GM21423 (cell line): ENCODE measurements around the gene C9orf50.
"Not testable (repeated sequence)": the region's sequence is repeated elsewhere in the genome, so short reads cannot be mapped to it uniquely, and the experiment has no call there.

Experiments used
- ATAC-seq: cut with Tn5 transposase; IDR thresholded peaks from one replicate; pipeline ENCODE4 v1.9.1; 2021; ENCODE audit warnings: mild to moderate bottlenecking, moderate library complexity; ENCODE audit not compliant: unreplicated experiment

Gene C9orf50

GRCh38 chr9:129620669-129621295 lies at the start of gene C9orf50:
TSS of gene C9orf50 (minus strand) at chr9:129621101. CDS start at chr9:129620574, 527 bp downstream.
- no peak for ATAC-seq

GRCh38 chr9:129669946-129670345 lies 49.0 kb upstream of the C9orf50 start:
- no peak for ATAC-seq

- ATAC-seq: no peak
Measured at GRCh38 chr9:129669141-129669718, 48.3 kb upstream of the C9orf50 start.

GRCh38 chr9:129667850-129668249 lies 46.9 kb upstream of the C9orf50 start:
- ATAC-seq: no peak

GRCh38 chr9:129667378-129667777 lies 46.5 kb upstream of the C9orf50 start:
- no peak for ATAC-seq

GRCh38 chr9:129666575-129666974 lies 45.7 kb upstream of the C9orf50 start:
- no peak for ATAC-seq

- ATAC-seq: no peak
Measured at GRCh38 chr9:129665814-129666520, 45.1 kb upstream of the C9orf50 start.

GRCh38 chr9:129665389-129665775 lies 44.5 kb upstream of the C9orf50 start, which contains the start of gene PRRX2:
TSS of gene PRRX2 (plus strand) at chr9:129665647. CDS start at chr9:129665868, 221 bp downstream.
- no peak for ATAC-seq

GRCh38 chr9:129664746-129665388 lies 44.0 kb upstream of the C9orf50 start:
- ATAC-seq: no peak

- not testable (repeated sequence) for ATAC-seq
Measured at GRCh38 chr9:129662239-129662638, 41.3 kb upstream of the C9orf50 start.

GRCh38 chr9:129661029-129661428 lies 40.1 kb upstream of the C9orf50 start:
- ATAC-seq: no peak

- ATAC-seq: no peak
Measured at GRCh38 chr9:129656795-129657390, 36.0 kb upstream of the C9orf50 start.

- ATAC-seq: no peak
Measured at GRCh38 chr9:129655696-129656095, 34.8 kb upstream of the C9orf50 start.

- no peak for ATAC-seq
Measured at GRCh38 chr9:129655154-129655553, 34.3 kb upstream of the C9orf50 start.

GRCh38 chr9:129654554-129655040 lies 33.7 kb upstream of the C9orf50 start:
- ATAC-seq: no peak

- no peak for ATAC-seq
Measured at GRCh38 chr9:129653823-129654553, 33.1 kb upstream of the C9orf50 start.

GRCh38 chr9:129650680-129651235 lies 29.9 kb upstream of the C9orf50 start:
- no peak for ATAC-seq

GRCh38 chr9:129649726-129650679 lies 29.1 kb upstream of the C9orf50 start:
- no peak for ATAC-seq

- ATAC-seq: no peak
Measured at GRCh38 chr9:129648764-129649115, 27.8 kb upstream of the C9orf50 start.
